Raji (cell line): ENCODE data around the gene GNAS-AS1.

Experiments
- POLR2A ChIP-seq: IDR thresholded peaks from 2 replicates; pipeline ENCODE4 v1.6.1; 2011; ENCODE audit warnings: low read depth, low read length, control low read depth; ENCODE audit not compliant: insufficient read depth

The GNAS-AS1 gene

DNA sequence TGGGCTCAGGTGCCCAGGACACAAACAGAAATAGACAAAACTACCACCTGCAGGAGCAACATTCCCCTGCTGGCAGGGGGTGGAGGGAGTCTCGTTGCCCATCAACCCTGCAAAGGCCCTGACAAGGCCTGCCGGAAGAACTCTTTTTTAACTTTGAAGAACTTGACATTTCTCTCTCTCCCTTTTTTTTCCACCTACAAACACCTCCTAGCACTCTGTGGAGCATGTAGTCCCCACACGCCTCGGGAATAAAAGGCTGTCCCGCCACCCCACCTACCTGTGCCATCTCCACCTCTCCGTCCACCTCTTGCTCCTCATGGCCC, 54.8 kb downstream of the GNAS-AS1 start:
- no peak for TF ChIP-seq POLR2A

DNA sequence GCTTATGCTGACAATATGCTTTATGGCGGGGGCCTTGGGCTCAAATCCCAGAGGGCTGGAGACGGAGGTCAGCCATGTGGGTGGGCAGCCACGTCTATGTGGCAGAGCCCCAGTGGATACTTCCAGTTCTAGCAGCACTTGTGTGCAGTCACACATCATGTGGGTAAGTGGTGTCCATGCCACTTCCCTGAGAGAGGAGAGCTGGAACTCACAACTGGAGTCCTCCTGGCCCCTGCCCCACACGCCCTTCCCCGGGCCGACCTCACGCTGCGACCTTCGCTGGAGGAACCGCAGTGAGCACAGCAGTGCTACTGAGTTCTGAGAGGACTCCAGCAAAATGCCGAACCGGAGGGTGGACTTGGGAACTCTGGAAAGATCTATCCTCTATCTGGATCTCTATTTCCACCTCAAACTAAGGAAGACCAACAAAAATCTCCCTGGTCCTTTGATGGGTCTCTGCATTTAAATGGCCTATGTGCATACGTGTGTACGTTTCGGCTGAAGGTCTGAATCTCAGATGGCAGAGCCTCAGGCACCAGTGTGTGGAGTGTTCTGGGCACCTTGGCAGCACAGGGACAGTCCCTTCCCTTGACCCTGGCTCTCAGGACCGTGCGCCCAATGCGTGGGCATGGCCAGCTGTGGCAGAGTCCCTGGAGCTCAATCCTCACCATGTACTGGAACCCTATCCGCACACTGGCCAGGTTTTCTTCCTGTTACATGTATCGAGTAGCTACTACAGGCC, 55.4 kb downstream of the GNAS-AS1 start:
- no peak for TF ChIP-seq POLR2A

DNA sequence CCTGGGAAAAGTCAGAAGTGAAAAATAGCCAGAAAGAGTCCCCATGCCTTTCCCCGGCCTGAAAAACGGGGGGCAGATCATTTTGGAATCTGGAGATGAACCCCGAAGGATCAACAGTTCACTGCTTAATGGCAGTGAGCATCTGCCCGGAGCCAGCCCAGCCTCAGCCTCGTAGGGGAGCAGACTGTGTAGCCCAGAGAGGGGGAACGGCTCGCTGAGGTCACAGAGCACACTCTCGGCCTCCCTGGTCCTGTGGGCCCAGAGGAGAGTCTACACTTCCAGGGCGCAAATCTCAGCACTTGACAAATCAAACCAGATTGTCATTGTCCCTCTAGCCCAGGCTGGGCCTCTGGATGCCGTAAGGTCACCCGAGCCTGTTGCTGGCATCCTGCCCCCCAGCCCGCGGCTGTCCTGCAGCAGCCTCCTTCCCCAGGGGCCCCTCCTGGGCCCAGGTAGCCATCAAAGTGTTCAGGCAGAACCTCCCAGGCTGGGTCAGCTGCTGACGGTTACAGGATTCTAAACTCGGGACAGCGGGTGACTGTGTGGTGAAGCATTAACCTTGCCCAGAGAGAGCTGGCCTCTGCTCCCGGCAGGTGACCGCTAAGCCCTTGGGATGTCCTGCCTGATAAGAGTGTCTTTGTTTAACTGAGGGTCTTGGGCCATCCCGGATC, 56.1 kb downstream of the GNAS-AS1 start:
- TF ChIP-seq POLR2A = no peak

DNA sequence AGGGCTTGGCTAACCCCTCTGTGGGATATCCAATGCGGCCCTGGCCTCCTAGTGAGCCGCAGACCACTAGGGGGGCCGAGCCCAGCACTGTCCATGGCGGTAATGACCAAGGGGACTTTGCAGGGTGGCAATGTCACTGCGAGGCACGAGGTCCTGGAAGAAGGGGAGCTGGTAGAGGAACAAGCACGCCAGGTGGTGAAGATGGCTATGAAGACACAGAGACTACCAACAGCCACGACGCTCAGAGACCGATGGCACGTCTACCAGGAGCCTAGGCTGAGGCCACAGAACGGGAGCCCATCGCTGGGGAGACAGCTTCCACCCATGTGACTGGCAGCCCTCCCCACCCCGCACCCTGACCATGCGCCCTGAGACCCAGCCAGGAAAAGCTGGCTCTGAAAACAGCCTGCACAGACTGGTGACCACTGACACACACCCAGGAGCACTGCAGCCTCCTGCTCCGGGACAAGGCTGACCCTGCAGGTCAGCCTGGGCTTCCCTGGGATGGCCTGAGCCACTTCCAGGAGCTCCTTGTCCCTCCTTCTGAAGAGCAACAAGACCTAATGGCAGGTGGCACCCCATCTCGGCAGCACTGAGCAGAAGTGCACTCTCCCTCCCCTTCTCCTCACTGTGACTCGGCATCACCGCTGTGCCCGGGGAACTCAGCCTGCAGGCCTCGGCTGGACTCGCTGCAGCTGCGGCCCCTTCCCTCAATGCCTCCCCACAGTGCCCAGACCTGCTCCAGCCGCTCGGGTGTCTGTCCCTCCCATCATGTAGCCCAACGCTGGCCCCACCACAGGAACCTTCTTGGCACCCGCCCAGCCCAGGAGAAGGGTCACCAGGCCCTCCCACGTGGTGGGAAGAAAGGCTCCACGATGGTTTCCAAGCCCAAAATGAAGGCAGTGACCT, 56.9 kb downstream of the GNAS-AS1 start:
- no peak for TF ChIP-seq POLR2A

DNA sequence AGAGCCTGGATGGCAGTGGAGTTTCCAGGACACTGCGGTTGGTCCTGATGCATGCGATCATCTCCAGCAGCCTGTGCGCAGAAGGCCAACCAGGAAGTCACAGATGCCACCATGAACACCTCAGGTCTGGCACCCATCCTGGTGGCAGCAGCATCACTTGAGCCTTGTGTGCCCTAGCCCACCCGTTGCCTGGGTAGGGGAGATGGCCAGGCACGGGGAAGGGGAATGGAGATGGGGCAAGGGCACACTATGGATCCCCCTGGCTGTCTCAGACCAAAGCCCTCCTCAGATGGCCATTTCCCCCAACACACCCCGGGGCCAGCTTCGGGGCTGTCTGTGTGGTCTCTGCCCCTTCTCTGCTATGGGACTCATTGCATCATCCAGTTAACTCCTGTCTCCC, 58.3 kb downstream of the GNAS-AS1 start:
- no peak for TF ChIP-seq POLR2A

DNA sequence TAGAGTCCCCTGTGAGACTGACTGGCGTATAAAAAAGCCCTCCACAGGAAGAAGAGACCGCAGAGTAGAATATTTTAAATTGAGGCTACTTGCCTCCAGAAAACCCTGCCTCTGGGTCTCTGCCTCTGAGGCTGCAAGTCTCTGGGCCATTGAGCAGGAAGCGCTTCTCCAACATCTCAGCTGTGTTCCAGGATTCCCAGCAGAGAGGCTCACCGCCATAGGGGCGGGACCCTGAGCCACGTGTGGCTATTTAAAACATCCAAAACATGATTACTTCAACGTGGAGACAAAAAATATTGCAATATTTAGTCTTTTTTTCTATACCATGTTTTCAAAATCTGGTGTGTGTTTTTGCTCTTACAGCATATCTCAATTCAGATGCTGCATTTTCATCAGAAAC, 59.4 kb downstream of the GNAS-AS1 start:
- TF ChIP-seq POLR2A = no peak

DNA sequence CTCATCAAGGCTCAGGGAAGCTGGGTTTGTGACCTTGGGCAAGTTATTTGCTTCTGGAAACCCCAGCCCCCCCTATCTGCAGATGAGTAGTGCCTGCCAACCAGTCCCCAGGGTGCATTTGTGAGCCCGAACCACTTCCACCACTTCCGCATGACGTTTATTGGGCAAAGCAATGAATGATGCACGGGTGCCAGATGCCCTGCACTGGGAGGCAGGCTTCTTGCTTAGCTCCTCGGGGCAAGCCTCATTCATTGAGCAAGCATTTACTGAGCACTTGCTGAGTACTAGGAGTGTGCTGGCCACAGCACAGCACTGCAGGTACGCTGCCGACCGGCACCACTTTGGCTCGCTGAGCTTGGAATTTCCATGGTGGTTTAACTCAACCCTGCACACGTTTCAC, 60.2 kb downstream of the GNAS-AS1 start:
- no peak for TF ChIP-seq POLR2A

DNA sequence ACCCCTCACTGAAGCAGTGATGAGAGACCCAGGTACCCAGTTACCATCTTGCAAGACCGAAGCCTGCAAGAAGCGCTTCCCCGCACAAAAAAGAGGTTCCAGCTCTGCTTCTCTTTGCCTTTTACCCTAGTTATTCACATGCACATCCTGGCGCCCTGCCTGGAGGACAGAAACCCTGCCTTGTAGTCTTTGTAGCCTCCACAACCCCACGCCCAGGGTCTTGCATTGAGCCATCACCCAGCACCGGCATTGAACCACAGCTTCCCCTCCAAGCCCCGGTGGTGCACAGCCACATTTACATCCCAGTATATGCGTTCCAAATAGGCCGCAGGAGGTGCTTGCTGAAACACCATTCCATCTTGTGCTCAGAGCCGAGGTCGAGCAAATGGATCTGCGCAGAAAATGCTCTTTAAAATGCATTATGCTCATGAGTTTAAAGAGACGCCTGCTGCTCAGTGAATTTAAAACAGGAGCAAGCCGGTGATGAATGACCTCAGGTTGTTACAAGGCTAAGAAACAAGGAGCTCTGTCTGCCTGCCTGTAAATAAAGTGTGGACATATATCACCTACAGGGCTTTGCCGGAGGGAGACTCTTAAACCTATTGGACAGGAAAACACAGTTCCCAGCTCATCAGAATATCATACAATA, 61.7 kb downstream of the GNAS-AS1 start:
- no peak for TF ChIP-seq POLR2A

DNA sequence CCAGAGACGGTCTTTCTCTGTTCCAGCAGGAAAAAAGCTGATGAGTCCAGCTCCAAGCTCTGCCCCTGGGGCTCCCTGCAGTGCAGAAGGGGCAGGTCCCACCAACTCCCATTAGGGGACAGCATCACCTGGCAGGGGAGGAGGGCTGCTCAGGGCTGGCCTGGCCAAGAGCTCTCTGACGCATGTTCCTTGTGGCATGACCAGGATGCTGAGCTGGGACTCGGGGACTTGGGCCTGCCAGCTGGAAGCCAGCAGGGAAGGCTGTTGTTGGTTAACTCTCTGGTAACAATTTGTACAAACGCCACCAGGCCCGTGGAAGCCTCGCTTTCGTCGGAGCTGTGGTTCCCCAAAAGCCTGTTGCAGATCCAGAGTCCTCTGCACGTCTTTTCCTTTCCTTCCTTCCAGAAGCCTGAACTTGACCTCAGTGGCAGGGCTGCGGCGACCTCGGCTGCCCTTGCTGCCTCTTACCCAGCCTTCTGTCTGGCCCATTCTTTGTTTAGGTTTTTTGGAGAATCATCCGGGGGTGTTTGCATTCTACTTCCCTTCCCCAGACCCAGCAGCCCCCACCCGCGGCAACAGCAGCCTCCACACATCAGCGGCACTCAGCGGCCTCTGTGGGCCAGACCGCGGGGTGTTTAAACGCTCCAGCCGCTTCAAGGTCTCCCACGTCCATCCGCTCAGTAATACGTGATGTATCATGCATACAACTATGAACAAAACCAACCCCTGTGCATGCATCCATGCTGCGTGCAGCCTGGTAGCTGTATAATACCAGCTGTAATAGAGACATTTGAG, 63.3 kb downstream of the GNAS-AS1 start:
- no peak for TF ChIP-seq POLR2A

DNA sequence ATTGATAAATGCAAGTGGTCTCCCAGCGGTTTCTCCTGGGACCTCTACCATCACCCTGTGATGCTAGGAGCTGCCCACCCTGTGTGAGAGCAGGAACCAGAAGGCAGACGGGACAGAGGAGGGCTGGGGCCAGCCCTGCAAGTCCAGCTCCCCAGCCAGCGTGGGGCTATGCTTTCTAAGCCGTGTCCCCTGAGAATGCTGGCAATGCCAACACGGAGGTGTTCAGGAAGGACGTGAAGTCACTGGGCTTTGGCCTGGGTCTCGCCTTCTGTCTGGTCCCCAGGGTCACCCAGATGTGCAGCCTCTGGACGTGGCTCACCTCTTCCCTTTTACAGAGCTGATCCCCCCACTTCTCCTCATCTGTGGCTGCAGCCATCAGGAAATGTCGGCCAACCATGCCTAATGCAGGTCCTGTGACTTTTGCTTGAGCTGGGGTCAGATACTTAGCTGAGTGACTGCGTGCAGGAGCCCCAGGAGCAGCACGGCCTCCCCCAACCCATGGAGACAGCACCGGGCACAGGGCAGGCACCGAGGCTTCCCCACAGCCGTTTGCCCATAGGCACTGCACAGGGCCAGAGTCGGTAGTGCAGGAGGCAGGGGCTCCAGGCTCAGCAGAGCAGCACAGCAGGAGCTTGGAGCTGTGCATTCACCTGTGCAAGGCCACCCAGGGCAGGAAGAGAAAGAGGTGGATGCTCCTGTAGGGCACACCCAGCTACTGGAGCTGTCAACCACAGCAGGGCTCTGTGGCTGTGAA, 66.2 kb downstream of the GNAS-AS1 start:
- TF ChIP-seq POLR2A = no peak

DNA sequence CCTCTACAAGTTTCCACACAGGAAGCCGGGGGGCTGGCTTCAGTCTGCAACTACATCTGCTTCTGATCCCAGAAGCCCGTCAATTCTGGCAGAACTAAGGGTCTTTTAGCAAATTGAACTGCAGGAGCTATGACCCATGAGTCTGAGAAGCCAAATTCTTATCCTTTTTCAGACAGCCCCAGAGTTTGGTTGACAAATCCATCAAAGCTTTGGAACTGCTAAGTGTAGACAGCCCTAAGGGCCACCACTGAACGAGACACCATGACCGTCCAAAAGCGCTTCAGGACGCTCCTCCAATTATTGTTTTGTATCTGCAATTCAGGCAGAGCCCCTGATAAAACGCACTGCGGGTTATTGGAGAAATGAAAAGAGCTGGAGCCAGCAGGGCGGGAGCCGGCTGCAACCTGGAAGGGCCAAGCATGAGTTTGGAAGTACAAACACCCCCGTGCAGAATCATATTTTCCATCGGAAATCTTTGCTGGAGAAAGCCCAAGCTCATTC, 67.1 kb downstream of the GNAS-AS1 start:
- no peak for TF ChIP-seq POLR2A

DNA sequence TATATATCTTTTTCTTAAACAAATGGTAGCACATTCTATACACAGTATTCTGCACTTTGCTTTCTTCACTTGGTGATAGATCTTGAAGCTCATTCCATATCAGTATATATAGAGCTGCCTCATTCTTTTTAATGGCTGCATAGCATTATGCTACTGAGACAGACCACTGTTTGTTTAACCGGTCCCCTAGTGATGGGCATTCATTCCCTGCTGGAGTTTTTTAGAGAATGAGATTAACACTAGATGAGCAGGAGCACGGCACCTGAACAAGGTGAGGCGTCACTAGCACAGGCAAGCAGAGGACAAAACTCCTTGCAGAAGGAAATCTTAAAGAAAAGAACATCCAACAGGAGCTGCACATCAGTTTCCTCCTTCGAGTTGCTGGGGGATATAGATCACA, 69.6 kb downstream of the GNAS-AS1 start:
- TF ChIP-seq POLR2A = no peak

DNA sequence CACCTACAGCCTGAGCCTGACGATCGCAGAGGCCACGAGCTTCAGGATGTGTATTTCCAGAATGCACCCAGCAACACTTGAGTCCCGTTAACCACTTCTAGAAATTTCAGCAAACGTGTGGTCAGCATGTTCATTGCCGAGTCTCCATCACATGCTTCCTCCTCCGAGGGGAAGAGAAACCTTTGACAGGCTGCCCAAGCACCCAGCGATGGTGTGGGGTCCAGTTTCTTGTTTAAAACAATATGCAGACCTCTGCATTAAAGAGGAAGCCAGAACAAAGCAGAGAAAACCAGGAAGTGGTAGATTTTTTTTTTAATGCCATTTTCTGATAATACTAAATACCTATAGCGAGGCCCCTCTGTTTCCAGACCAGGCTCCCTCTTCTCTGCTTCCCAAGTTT, 71.9 kb downstream of the GNAS-AS1 start:
- TF ChIP-seq POLR2A = no peak

DNA sequence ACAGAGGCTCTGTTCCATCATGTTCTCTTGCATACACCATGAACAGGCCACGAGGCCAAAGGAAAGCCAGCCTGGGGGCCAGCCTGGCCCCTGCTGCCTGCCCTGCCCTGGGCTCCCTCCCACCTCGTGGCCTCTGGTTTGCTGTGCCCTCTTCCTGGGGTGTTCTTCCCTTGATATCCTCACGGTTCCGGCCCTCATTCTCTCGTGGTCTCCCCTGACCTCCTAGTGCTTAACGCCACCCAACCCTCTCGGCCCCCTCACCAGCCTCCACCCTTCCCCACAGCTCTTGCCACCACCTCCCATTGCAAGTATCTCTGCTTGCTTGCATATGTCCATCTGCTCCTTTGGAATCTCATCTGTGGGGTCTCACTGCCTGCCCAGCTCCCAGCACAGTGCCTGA, 73.0 kb downstream of the GNAS-AS1 start:
- TF ChIP-seq POLR2A = no peak

DNA sequence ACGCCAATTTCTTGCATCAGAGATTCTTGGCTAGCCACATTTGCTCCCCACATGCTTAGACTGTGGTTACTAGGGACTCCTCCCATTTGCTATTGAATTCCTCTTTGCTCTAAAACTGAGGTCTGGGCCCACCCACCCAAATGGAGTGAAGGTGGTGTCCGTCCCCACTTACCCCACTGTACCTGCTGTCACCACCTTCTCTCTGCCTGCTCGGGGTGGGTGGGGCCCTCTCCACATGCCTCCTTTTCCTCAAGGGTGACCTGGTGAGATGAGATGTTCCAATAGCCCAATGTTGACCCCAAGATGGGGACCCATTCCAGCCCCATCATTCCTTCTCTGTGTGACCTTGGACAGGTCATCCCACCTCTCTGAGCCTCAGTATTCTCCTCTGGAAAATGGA, 74.6 kb downstream of the GNAS-AS1 start:
- TF ChIP-seq POLR2A = no peak
